Upper lobe of left lung (tissue), 4 donors: ENCODE measurements around the gene SLC26A11.

Experiments
- POLR2A ChIP-seq, 4 donors: fragments of 450-650 bp; IDR thresholded peaks; one replicate each; pipeline ENCODE4 v1.5.1; 2016 to 2017; ENCODE audit warnings: antibody characterized with exemption in 4 of 4, mild to moderate bottlenecking in 2 of 4
- TF ChIP-seq, protein P1 (sequence below), 6 experiments: fragments of 450-650 bp in 4 of 6; fragments of 200-600 bp in 2 of 6; sonication (generic) in 2 of 6; IDR thresholded peaks; one replicate each; pipeline ENCODE4 v1.5.1; 2016 to 2019; ENCODE audit warnings: antibody characterized with exemption in 6 of 6

DNA sequence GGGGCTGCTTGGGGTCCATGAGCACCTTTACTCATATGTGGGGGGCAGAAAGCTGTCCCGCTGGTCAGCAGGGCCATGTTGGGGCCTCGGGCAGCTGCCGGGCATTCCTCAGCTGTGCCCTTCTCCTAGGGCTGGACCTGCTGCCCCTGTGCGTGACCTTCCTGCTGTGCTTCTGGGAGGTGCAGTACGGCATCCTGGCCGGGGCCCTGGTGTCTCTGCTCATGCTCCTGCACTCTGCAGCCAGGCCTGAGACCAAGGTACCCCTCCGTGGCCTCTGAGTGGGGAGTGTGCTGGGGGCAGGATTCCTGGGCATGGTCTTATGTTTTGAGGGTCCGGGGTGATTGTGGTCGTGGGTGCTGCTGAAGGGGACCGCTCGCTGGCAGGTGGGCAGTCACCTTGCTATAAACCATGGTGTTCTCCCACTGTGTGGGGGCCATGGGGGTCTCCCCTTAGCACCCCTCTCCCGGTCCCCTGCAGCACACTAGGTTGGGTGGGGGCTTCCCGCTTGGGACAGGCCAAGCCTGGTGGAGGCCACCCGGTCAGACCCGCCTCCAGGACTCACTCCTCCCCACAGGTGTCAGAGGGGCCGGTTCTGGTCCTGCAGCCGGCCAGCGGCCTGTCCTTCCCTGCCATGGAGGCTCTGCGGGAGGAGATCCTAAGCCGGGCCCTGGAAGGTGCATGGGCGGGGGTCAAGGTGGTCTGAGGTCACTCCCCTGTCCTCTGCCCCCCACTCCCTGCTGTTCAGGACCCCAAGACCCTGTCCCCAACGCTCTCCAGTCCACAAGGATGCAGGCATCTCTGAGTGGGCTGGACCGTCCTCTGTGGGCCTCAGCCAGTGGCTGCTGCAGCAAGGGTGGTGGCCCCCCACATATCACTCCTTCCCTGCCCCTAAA is 28.0 kb downstream of the SLC26A11 start:
- TF ChIP-seq, protein P1, sequence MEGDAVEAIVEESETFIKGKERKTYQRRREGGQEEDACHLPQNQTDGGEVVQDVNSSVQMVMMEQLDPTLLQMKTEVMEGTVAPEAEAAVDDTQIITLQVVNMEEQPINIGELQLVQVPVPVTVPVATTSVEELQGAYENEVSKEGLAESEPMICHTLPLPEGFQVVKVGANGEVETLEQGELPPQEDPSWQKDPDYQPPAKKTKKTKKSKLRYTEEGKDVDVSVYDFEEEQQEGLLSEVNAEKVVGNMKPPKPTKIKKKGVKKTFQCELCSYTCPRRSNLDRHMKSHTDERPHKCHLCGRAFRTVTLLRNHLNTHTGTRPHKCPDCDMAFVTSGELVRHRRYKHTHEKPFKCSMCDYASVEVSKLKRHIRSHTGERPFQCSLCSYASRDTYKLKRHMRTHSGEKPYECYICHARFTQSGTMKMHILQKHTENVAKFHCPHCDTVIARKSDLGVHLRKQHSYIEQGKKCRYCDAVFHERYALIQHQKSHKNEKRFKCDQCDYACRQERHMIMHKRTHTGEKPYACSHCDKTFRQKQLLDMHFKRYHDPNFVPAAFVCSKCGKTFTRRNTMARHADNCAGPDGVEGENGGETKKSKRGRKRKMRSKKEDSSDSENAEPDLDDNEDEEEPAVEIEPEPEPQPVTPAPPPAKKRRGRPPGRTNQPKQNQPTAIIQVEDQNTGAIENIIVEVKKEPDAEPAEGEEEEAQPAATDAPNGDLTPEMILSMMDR (IDR thresholded peaks at IDR 0.05) = no peak
- TF ChIP-seq POLR2A (IDR thresholded peaks at IDR 0.05) = no peak
